Nephron (organoid): Measurements from ENCODE around the gene BFAR.

Experiments
- H3K27ac Mint-ChIP-seq, 3 experiments: 2 replicates each; pipeline ENCODE4 v1.8.0; 2020; ENCODE audit warnings: mixed read lengths in 3 of 3, mild to moderate bottlenecking in 2 of 3, moderate library complexity in 1 of 3
- H3K27me3 Mint-ChIP-seq: 2 replicates; pipeline ENCODE4 v1.8.0; 2021; ENCODE audit warnings: low read depth, mild to moderate bottlenecking, moderate library complexity, mixed read lengths
- H3K36me3 Mint-ChIP-seq: 2 replicates; pipeline ENCODE4 v1.8.0; 2020; ENCODE audit warnings: low read depth, mixed read lengths
- H3K4me1 Mint-ChIP-seq: 2 replicates; pipeline ENCODE4 v1.8.0; 2020; ENCODE audit warnings: mixed read lengths
- H3K4me3 Mint-ChIP-seq, 3 experiments: 2 replicates each; pipeline ENCODE4 v1.8.0; 2020; ENCODE audit warnings: mild to moderate bottlenecking in 3 of 3, mixed read lengths in 3 of 3, moderate library complexity in 2 of 3
- H3K9me3 Mint-ChIP-seq: 2 replicates; pipeline ENCODE4 v1.8.0; 2020; ENCODE audit warnings: mixed read lengths
- CTCF ChIP-seq, 3 experiments: fragments of 200-600 bp; sonication (generic); IDR thresholded peaks; one replicate each; pipeline ENCODE4 v1.5.0; 2021; ENCODE audit warnings: antibody characterized with exemption in 3 of 3; ENCODE audit not compliant: unreplicated experiment in 3 of 3

BFAR gene

GRCh38 chr16:14667347-14668266, 34.9 kb downstream of the BFAR start:
- Mint-ChIP-seq H3K4me3 (no peak overlapping the region), H3K4me1 (no peaks in the 10 kb centered on the region), H3K36me3 (peaks cover 60% of the 10 kb centered on the region), H3K27me3 (no peaks in the 10 kb centered on the region), H3K27ac (no peak overlapping the region), H3K9me3 (no peaks in the 10 kb centered on the region)
- no peak for TF ChIP-seq CTCF (IDR thresholded peaks at IDR 0.05; ENCODE audit: unreplicated experiment in 3 of 3)

GRCh38 chr16:14668556-14669223, 35.9 kb downstream of the BFAR start:
- Mint-ChIP-seq H3K27me3 (no peaks in the 10 kb centered on the region), H3K4me1 (no peaks in the 10 kb centered on the region), H3K4me3 (no peak overlapping the region), H3K36me3 (peaks cover 52% of the 10 kb centered on the region), H3K9me3 (no peaks in the 10 kb centered on the region), H3K27ac (no peak overlapping the region)
- TF ChIP-seq CTCF (IDR thresholded peaks at IDR 0.05; ENCODE audit: unreplicated experiment in 3 of 3): no peak

- H3K4me3 Mint-ChIP-seq: no peak overlapping the region
These were observed 37.0 kb downstream of the BFAR start for GRCh38 chr16:14669776-14670175.

GRCh38 chr16:14672403-14672971, 39.7 kb downstream of the BFAR start:
- Mint-ChIP-seq H3K4me1 (no peaks in the 10 kb centered on the region), H3K4me3 (no peak overlapping the region), H3K36me3 (peaks cover 17% of the 10 kb centered on the region), H3K9me3 (peaks cover 4% of the 10 kb centered on the region), H3K27me3 (no peaks in the 10 kb centered on the region), H3K27ac (no peak overlapping the region)
- TF ChIP-seq CTCF (IDR thresholded peaks at IDR 0.05; ENCODE audit: unreplicated experiment in 3 of 3): no peak

More at GRCh38 chr16:14669776-14670175, 37.0 kb downstream of the BFAR start:
- Mint-ChIP-seq H3K9me3 (no peaks in the 10 kb centered on the region), H3K36me3 (peaks cover 41% of the 10 kb centered on the region), H3K4me1 (no peaks in the 10 kb centered on the region), H3K27ac (no peak overlapping the region), H3K27me3 (no peaks in the 10 kb centered on the region)
- no peak for TF ChIP-seq CTCF (IDR thresholded peaks at IDR 0.05; ENCODE audit: unreplicated experiment in 3 of 3)

GRCh38 chr16:14676633-14677032, 43.9 kb downstream of the BFAR start:
- Mint-ChIP-seq H3K4me3 (no peak overlapping the region), H3K9me3 (peaks cover 4% of the 10 kb centered on the region), H3K27me3 (no peaks in the 10 kb centered on the region), H3K27ac (no peak overlapping the region), H3K4me1 (no peaks in the 10 kb centered on the region), H3K36me3 (no peaks in the 10 kb centered on the region)
- no peak for TF ChIP-seq CTCF (IDR thresholded peaks at IDR 0.05; ENCODE audit: unreplicated experiment in 3 of 3)
